Measurements from ENCODE around the gene WIPF2.
A peak's percentile ranks its signal among the peaks of the same experiment; 100 is the strongest.

The WIPF2 gene

GRCh38 chr17:40313668-40314583 lies 94.8 kb downstream of the WIPF2 start:
- DNase-seq (ENCODE audit: low spot score) = no peak

DNA sequence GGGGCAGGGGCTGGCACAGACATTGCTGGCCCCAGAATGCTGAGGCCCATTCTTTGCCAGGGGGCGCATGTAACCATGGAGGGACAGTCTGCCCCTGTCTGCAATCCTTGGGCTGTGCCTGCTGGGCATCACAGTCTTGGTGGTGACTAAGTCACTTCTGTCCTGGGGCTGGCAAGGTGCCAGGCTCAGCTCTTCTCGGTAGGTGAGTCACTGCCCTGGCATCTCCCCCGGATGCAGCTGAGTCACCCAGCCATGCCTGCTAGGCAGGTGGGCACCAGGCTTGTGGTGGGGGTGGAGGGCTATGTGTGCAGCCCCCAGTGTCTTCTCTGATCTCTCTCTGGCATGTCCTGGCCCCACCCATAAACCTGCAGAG lies 95.5 kb downstream of the WIPF2 start:
- peak; percentile 46 for DNase-seq (ENCODE audit: low spot score)

- no peak for DNase-seq (ENCODE audit: low spot score)
Measured at GRCh38 chr17:40315206-40315605, 96.1 kb downstream of the WIPF2 start.

DNA sequence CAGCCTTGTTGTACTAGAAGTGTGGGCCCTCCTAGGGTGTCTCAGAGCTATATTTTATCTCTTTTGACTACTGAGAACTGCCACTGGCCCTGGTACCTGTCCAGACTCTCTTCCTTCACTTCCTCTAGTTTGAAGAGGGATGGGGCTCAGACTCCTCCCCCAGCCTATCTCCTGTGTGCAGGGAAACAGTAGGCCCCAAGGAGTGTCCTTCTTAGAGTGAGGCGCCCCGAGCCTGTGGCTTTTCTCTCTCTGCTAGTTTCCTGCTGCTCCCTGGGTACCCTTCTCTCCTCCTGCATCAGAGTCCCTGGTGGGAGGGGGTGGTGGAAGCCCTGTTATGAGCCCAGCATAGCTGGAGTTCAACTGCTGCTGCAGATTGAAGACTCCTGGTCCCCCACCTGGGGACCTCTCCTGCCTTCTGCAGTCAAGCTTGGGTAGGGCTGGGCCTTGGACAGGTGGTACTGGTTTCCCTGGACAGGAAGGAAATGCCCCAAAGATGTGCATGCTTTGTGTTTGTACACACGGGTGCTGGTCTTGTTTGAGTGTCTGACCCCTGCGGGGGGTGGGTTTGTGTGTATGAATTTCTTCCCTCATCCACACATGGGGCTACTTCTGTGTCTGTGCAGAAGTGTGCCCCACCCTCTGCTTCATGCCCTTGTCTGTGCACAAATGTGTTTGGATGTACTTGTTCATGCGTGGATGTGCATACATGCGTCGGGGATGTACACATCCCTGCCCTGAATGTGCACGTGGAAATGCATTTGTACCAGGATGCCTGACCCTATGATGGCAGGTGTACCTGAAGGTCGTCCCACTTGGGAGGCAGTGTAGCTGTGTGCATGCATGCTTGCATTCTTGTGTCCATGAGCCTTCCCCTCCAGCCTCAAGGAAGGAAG lies 96.8 kb downstream of the WIPF2 start:
- DNase-seq (ENCODE audit: low spot score) = no peak

DNA sequence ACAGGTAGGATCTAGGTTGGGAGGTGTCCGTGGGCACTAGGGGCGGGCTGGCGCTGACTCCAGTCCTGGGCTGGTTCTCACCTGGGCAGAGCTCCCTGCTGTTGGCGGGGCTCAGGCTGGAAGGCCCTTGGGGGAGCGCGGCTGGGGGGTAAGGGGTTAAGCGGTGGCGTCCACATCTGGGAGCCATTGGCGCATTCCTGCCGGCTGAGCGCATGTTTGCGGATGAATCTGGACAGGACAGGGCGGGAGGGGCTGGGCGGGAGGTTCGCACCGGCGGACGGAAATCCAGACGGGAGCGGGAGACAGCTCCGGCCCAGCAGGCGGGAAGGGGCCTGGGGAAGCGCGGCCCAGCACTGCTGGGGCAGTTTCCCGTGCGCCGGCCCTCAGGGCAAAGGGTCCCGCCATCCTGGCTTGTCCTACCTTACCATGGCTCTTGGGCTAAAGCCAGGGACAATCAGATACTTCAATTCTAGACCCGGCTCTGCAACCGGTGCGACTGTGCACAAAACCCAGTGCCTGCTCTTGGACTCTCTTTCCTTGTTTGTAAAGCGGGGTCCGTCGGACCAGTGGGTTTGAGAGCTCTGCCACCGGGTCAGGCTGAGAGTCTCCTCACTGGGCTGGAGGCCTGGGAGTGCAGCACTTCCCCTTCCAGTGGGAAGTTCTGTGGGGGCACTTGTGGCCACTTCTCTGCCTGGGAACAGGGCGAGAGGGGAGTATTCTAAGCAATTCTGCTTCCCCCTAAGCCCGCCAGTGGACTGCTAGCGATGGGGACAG lies 97.7 kb downstream of the WIPF2 start:
- peak; percentile 45 for DNase-seq (ENCODE audit: low spot score)

DNA sequence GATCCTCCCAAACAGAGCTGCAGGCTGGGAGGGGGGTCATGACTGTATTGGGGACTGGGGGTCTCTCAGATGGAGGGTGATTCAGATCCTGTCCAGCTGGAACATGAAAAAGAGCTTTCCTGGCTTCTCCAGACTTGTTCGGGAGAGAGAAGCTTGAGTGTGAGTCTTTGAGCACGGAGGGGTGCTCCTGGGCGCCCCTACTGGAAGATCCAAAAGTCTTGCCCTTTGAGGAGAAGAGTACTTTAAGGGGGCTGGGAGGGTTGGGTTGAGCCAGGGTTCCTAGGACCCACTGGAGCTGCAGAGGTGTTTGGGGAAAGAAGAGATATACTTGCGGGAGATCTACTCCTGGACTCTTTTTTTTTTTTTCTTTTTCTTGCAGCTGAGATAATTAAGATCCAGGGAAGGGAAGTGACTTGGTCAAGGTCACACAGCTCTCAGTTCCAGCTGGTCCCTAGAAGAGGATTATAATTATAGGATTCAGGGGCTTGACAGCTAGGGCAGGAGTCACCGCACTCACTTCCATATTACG lies 98.3 kb downstream of the WIPF2 start:
- DNase-seq (ENCODE audit: low spot score) = peak; percentile 74

DNA sequence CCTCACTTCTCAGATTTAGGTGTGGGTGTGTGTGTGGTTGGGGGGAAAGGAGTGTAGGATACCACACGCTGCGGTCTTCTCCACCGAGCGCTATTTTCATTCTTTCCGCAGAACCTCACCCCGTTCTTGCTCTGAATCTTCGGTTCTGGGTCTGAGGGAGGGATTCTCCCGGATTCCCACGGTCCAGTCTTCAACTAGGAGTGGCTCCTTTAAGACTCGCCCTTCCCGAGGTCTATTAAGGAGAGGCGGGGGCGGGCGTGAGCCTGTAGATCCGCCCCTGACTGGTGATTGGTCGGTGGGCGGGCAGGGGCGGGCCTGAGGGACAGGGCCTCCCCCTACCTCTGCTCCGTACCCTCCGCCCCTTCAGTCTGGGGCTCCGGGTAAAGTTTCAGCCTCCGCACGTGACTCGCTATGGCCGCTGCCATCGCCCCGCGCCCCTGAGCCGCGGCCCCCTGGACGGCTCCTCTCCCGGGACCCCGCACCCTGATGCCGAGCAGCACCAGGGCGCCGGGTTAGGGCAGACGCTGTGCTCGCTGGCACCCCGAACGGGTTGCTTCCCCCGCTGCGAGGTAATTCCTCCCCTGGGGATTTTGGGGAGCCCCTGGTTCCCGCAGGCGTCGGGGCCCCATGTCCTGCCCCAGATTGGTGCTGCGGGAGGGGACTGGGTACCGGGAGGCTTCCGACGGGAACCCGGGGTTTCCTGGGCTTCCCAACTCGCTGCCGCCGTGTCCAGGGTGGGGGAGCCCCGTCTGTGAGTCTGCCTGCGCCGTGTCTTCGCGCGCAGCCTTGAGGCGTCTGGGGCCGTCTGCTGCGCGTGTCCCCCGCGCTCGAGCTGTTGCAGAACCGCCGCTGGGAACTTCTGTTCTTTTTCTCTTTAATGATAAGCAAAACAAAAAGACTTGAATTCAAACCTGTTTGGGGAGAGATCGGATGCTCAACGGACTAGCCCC lies 99.1 kb downstream of the WIPF2 start:
- peak; percentile 100 for DNase-seq (ENCODE audit: low spot score)

- DNase-seq (ENCODE audit: low spot score) = no peak
Measured at GRCh38 chr17:40318830-40319391, 99.8 kb downstream of the WIPF2 start.

DNA sequence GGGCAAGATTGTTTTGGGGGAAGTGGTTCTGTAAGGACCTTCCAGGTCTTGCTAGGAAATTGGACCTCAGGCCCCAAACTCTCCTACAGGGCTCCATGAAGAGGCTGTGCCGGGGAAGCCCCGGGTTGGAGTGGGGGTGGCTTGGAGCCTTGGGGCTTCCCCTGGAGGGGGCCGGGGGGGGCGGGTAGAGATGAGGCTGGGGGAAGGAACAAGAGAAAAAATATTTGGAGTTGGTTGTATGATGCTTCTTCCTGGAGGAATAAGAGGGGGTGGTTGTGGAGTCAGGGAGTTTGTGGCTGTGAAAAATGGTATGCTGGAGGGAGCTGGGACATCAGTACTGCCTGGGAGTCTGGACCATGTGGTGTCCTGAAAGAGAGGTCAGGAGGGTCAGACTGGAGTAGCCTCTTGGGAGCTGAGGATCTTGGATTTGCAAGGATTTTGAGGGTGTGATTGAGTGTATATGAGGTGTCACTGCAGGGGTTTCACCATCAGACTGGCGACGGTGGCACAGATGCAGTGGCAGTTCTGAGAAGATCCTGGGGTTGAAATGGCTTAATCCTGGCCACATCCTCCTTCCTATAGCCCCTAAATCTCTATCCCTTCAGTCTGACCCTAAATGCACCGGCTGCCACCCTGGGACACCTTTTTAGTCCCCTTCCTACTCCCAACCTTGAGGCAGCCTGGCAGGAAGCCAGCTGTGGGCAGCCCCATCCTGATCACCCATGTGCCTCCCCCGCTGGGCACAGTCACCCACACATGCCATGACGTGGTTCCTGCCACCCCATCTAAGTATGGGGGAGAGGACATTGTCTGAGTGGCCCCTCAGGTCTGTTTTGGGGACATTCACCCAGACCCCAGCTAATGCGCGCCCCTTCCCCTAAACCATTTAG lies 100.8 kb downstream of the WIPF2 start:
- DNase-seq (ENCODE audit: low spot score) = no peak

GRCh38 chr17:40320756-40321523 lies 101.8 kb downstream of the WIPF2 start:
- no peak for DNase-seq (ENCODE audit: low spot score)

DNA sequence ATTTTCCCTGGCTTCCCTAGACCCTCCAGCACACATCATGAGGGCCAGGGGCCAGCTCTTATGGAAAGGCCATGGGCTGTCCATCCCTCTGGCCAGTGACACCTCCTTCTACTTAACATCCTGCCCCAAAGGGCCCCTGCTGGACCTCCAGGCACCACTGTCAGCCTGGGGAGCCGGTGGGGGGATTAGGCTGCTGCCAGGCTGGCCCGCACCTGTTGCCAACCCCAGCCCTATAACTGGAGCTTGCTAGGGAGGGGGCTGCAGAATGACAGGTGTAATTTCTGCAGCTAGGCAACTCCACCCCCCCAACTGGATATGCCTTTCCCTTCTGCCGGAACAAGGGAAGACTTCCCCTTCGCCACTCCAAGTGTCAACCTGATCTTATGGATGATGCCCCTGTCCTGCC lies 102.4 kb downstream of the WIPF2 start:
- no peak for DNase-seq (ENCODE audit: low spot score)

- DNase-seq (ENCODE audit: low spot score) = no peak
Measured at GRCh38 chr17:40321961-40322357, 102.9 kb downstream of the WIPF2 start.

DNA sequence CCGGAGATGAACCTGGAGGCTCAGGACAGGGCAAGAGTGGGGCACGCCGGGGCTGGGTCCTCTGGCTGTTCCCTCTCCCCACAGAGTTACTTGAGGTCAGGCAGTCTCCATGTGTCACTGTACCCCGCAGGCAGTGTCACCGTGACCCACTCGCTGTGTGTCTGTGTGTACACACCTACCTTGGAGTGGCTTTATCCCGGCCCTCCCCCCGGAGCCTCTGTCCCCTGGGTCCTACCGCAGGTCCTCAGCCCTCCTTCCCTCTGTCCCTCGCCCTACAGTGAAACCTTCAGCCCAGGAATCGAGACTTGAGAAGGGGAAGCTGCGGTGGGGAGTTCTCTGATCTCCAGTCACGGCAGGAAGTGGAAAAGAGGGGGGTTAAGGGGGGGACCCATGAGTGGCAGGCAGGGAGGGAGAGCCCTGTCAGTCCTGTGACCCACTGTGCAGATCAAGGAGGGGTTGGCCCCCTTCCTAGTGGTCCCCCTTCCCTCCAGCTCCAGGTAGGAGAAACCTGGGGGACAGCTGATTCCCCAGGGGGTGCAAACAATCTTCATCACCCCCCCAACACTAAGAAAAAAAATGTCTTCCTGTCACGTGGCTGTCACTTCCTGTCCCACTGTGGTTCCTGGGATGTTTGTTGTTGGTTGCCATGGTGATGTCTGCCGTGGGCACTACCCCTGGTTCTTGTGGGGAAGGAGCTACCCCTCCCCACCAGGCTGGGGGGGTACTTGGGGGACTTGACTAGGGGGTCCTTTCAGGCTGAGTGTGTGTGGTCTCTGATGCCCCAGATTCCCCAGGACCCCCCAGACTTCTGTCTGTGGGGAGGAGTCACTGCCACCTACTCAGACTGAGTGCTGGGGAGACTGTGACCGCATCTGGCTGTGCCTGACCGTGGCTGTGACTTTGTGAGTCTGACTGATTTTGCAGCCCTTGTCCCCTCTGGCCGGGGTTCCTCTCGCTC lies 103.5 kb downstream of the WIPF2 start:
- DNase-seq (ENCODE audit: low spot score) = no peak

DNA sequence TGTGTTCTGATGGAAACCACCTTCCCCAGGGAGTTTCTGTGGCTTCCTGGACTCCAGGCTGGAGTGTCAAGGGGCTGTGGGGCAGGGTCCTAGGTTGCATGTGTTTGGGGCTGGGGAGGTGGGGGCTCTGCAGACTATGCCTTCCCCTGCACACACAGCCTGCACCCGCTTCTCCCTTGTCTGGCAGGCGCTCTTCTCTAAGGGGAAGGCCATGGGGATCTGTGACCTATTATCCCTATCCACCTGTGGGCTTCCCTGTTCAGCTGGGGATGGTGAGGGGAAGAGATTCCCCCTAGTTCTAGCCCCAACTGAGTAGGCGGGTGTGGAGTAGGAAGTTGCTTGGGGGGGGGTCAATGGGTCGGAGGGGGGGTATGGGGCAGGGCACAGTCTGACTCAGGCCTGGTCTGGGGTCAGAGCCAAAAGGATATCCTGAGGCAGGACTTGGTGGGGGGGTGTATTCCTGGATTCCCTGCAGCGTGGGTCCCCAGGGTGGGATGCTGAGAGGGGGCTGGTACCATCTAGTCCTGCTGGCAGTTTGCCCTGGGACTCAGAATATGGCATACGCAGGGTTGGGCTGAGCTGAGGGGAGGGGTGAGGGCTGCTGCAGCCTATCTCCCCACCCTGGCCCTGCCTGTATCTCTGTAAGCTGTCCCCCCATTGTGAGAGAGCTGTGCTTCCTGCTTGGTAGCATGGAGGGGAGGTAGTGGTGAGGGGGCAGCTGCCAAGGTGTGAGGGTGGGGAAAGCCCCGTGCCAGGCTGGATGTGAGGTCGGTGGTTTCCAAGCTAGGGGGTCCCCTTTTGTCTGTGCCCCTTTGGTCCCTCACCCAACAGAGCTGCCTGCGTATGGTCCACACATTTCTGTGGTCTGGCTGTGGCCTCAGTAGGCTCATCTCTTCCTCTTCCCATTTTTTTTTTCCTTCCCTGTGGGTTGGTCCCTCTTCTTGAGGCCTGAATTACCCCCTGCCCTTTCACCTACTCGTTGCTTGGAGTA lies 104.6 kb downstream of the WIPF2 start:
- no peak for DNase-seq (ENCODE audit: low spot score)

DNA sequence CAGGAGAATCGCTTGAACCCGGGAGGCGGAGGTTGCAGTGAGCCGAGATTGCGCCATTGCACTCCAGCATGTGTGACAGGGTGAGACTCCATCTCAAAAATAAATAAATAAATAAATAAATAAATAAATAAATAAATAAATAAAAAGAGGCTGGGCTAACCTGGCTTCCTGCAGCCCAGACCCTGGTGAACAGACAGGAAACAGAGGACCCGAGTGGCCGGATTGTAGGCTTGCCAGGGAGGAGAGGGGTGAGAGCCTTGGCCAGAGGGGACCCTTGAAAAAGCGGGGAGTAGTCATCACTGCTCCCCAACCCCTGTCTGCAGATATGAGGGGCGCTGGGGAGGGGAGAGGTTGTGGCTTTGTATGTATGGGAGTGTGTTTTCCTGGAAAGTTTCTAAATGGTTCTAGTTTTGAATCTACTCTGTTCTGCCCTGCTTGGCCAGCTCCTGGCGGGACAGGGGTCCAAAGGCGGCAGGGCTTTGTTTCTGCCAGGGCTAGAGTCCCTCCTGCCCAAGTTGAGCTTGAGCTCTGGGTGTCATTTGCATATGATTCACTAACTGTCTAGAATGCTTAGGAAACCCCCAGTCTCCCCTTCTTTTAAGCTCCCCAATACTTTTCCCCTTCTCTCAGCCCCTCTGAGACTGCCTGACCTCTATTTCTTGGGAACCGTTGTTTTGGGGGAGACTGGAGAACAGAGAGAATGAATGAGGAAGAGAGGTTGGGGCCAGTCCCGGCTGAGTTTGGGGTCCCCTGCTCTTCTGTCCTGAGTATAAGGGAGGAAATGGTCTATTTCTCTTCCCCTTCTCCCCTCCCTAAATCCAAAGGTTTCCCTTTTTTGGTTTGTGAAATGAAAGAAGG lies 106.3 kb downstream of the WIPF2 start:
- no peak for DNase-seq (ENCODE audit: low spot score)
